Karpas-422 (cell line): ENCODE data around the gene CA10. TPM values are rescaled to one million over a fixed set of nuclear protein-coding genes. Genes with fewer than 3 reads are reported as not detected.

Experiments
- DNase-seq: peaks from one replicate; pipeline ENCODE4 v3.0.0-alpha.2; 2015
- H2AFZ ChIP-seq: fragments of 200-600 bp; sonication (generic); 2 replicates; pipeline ENCODE4 v1.6.1; 2014; ENCODE audit warnings: antibody characterized with exemption, low read length, mixed read lengths
- H3K27ac ChIP-seq: fragments of 200-600 bp; sonication (generic); 2 replicates; pipeline ENCODE4 v1.5.1; 2014; ENCODE audit warnings: mild to moderate bottlenecking, low read length, moderate library complexity
- H3K27me3 ChIP-seq: fragments of 200-600 bp; sonication (generic); 2 replicates; pipeline ENCODE4 v1.6.1; 2014; ENCODE audit warnings: low read length, mixed read lengths
- H3K36me3 ChIP-seq: fragments of 200-600 bp; sonication (generic); 2 replicates; pipeline ENCODE4 v1.6.1; 2014; ENCODE audit warnings: low read length, mixed read lengths; ENCODE audit not compliant: insufficient read depth
- H3K4me1 ChIP-seq: fragments of 200-600 bp; sonication (generic); 2 replicates; pipeline ENCODE4 v1.6.1; 2014; ENCODE audit warnings: mild to moderate bottlenecking, low read length, mixed read lengths
- H3K4me2 ChIP-seq: fragments of 200-600 bp; sonication (generic); 2 replicates; pipeline ENCODE4 v1.6.1; 2014; ENCODE audit warnings: low read length, low read depth, mild to moderate bottlenecking; ENCODE audit not compliant: poor library complexity, severe bottlenecking
- H3K4me3 ChIP-seq: fragments of 200-600 bp; sonication (generic); 2 replicates; pipeline ENCODE4 v1.5.1; 2014; ENCODE audit warnings: mild to moderate bottlenecking, antibody characterized with exemption, low read length, mixed read lengths
- H3K79me2 ChIP-seq: fragments of 200-600 bp; sonication (generic); 2 replicates; pipeline ENCODE4 v1.6.1; 2014; ENCODE audit warnings: mild to moderate bottlenecking, low read length, mixed read lengths
- H3K9ac ChIP-seq: fragments of 200-600 bp; sonication (generic); 2 replicates; pipeline ENCODE4 v1.6.0; 2014; ENCODE audit warnings: low read length
- H3K9me2 ChIP-seq: fragments of 200-600 bp; sonication (generic), shearing (Covaris generic); replicated peaks from 2 replicates; pipeline ENCODE4 v1.6.0; 2014; ENCODE audit warnings: mild to moderate bottlenecking, low read length, moderate library complexity; ENCODE audit not compliant: insufficient read depth
- H3K9me3 ChIP-seq: fragments of 300-700, 200-600 bp; sonication (generic); 2 replicates; pipeline ENCODE4 v1.6.1; 2014; ENCODE audit warnings: low read length, mixed read lengths
- H4K20me1 ChIP-seq: fragments of 200-600 bp; sonication (generic); 2 replicates; pipeline ENCODE4 v1.6.1; 2014; ENCODE audit warnings: mild to moderate bottlenecking, antibody characterized with exemption, low read length, low read depth; ENCODE audit not compliant: insufficient read depth
- total RNA-seq: library from RNA; depleted of rRNA; stranded (reverse); fragments of >200 nt; shearing (Covaris generic); gene quantifications from 2 replicates; pipeline ENCODE4 v1.2.3, GENCODE V29; 2014; ENCODE audit warnings: low replicate concordance

Gene CA10
- total RNA-seq, 1 experiment from 2014 or later, result not detected

DNA sequence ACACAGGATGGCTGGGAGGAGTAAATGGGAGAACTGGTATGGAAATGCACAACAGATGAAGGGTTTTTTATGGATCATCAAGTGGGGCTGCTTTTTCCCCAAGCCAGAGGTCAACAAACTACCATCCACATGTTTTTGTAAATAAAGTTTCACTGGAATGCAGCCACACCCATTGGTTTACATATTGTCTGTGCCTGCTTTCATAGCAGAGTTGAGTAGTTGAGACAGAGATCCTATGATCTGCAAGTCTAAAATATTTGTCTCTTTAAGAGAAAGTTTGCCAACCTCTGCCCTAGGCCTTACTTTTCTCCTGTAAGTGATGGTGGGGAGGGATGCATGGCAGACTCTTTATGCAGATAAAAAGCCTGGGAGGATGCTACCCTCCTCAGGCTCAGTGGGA, 341.4 kb downstream of the CA10 start:
- Histone ChIP-seq H3K79me2 (no peaks in the 10 kb centered on the region), H3K36me3 (no peaks in the 10 kb centered on the region), H3K9me3 (no peaks in the 10 kb centered on the region), H3K9ac (no peak overlapping the region), H3K27me3 (no peaks in the 10 kb centered on the region), H3K9me2 (no peaks in the 10 kb centered on the region), H4K20me1 (no peaks in the 10 kb centered on the region), H3K4me3 (no peak overlapping the region), H2AFZ (no peak overlapping the region), H3K4me1 (no peaks in the 10 kb centered on the region), H3K27ac (no peak overlapping the region), H3K4me2 (no peak overlapping the region)
- DNase-seq, result no peak

DNA sequence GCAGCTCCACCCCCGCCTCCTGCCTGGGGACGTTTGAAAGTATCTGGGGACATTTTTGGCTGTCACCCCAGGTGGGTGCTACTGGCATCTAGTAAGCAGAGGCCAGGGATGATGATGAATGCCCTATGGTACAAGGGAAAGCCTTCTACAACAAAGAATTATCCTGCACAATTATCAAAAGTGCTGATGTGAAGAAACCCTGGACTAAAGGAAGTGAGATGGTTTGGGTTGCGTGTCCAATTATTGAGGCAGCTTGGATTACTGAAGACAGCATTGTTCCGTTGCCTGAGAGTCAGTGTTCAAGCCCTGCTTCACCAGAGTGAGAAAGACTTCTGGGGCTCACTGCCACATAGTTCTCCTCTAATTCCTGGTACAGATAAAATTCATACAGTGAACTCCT, 343.4 kb downstream of the CA10 start:
- Histone ChIP-seq H2AFZ (no peak overlapping the region), H3K36me3 (no peaks in the 10 kb centered on the region), H3K27ac (no peak overlapping the region), H3K9ac (no peak overlapping the region), H3K27me3 (no peaks in the 10 kb centered on the region), H3K4me2 (no peak overlapping the region), H3K79me2 (no peaks in the 10 kb centered on the region), H3K4me3 (no peak overlapping the region), H3K9me3 (no peaks in the 10 kb centered on the region), H4K20me1 (no peaks in the 10 kb centered on the region), H3K9me2 (no peaks in the 10 kb centered on the region), H3K4me1 (no peaks in the 10 kb centered on the region)
- DNase-seq, result no peak

DNA sequence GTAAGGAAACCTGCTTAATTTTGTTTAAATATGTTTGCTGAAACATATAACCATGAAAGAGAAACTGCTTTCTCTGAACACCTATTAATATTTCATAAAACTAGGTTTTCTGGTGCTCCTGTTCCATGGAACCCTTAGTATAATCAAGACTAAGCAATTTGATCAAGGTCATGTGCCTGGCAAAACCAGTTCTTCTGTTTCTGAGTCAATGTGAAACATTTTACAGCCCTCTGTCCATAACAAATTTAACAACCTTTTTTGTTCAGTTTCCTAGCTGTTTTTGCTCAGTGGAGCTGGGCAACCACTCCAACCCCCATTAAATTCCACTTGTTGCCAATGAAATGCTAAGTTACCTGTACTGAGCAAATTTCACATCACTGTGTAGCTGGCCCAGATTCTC, 344.0 kb downstream of the CA10 start:
- Histone ChIP-seq H3K4me1 (no peaks in the 10 kb centered on the region), H3K9me3 (no peaks in the 10 kb centered on the region), H3K9ac (no peak overlapping the region), H3K4me2 (no peak overlapping the region), H4K20me1 (no peaks in the 10 kb centered on the region), H3K9me2 (no peaks in the 10 kb centered on the region), H3K79me2 (no peaks in the 10 kb centered on the region), H3K27ac (no peak overlapping the region), H3K4me3 (no peak overlapping the region), H3K27me3 (no peaks in the 10 kb centered on the region), H3K36me3 (no peaks in the 10 kb centered on the region), H2AFZ (no peak overlapping the region)
- no peak for DNase-seq

DNA sequence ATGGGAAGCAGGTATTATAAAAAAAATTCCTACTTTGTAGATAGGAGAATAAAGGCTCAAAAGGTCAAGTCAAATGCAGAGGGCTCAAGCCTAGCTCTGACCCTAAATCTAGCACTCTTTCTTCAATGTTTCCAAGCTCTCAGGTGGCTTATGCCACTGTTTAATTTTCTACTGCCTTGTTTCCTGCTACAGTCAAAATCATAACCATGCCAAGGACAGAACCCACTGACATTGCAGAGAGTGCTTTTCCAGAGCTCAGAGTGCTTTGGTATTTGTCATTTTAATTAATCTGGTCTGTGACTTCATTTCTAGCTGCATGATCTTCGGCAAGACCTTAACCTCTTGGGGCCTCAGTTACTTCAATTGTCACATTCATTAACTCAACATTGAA, 344.7 kb downstream of the CA10 start:
- no peak overlapping the region for H3K4me3 ChIP-seq
- H3K9me2 ChIP-seq, result no peaks in the 10 kb centered on the region
- no peaks in the 10 kb centered on the region for H3K36me3 ChIP-seq
- H3K27me3 ChIP-seq, result no peaks in the 10 kb centered on the region
- H3K27ac ChIP-seq, result no peak overlapping the region
- no peaks in the 10 kb centered on the region for H4K20me1 ChIP-seq
- no peak for DNase-seq
- H3K9me3 ChIP-seq, result no peaks in the 10 kb centered on the region
- H2AFZ ChIP-seq, result no peak overlapping the region
- H3K9ac ChIP-seq, result no peak overlapping the region
- no peaks in the 10 kb centered on the region for H3K4me1 ChIP-seq
- H3K79me2 ChIP-seq, result no peaks in the 10 kb centered on the region
- no peak overlapping the region for H3K4me2 ChIP-seq

DNA sequence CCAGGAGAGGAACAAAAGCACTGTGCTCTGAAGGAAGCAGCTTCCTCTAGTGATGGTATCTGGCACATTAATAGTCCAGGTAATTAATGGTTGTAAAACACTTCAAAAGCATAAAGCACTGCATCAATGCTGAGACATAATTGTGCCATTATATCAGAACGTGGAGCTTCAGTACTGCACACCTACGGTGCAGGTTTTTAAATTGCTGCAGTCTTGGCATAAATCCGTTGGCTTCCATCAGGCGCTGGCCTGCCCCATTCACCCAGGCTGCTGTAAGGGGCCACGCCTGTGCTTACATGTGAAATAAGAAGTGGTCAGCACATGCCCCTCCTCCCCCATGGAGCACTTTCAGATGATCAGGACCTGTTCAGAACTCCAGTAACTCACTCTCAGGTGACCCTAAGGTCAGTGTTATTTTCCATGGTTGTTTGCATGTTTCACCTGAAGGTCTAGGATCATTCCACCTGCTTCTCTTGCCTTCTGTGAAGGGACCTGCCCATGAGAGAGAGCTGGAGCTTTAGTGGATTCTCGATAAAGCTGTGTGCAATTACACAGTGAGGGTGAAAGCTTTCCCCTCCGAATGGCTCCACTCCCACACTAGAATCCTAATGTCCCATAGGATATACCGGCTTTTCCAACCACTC, 345.3 kb downstream of the CA10 start:
- Histone ChIP-seq H4K20me1 (no peaks in the 10 kb centered on the region), H3K4me1 (no peaks in the 10 kb centered on the region), H3K36me3 (no peaks in the 10 kb centered on the region), H3K9ac (no peak overlapping the region), H3K4me2 (no peak overlapping the region), H3K9me3 (no peaks in the 10 kb centered on the region), H2AFZ (no peak overlapping the region), H3K9me2 (no peaks in the 10 kb centered on the region), H3K27me3 (no peaks in the 10 kb centered on the region), H3K79me2 (no peaks in the 10 kb centered on the region), H3K4me3 (no peak overlapping the region), H3K27ac (no peak overlapping the region)
- no peak for DNase-seq

DNA sequence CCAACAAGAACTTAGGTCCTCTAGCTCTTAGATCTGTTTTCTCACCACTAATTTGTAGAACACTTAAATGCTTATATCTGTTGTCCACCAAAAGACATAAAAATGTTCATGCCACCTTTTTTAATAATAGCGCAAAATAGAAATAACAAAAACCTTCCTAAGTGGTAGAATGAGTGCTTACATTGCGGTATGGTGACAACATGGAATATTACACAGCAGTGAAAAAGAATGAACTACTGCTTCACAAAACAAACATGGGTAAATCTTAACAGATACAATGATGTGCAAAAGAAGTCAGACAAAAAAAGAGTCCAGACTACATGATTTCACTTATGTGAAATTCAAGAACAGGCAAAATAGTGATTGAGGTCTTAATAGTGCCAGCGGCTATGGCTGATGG, 351.1 kb downstream of the CA10 start:
- Histone ChIP-seq H3K27ac (no peak overlapping the region), H3K9me3 (no peaks in the 10 kb centered on the region), H3K4me1 (no peaks in the 10 kb centered on the region), H2AFZ (no peak overlapping the region), H3K4me3 (no peak overlapping the region), H3K27me3 (no peaks in the 10 kb centered on the region), H3K36me3 (no peaks in the 10 kb centered on the region), H3K79me2 (no peaks in the 10 kb centered on the region), H4K20me1 (no peaks in the 10 kb centered on the region), H3K9me2 (no peaks in the 10 kb centered on the region), H3K4me2 (no peak overlapping the region), H3K9ac (no peak overlapping the region)
- no peak for DNase-seq

DNA sequence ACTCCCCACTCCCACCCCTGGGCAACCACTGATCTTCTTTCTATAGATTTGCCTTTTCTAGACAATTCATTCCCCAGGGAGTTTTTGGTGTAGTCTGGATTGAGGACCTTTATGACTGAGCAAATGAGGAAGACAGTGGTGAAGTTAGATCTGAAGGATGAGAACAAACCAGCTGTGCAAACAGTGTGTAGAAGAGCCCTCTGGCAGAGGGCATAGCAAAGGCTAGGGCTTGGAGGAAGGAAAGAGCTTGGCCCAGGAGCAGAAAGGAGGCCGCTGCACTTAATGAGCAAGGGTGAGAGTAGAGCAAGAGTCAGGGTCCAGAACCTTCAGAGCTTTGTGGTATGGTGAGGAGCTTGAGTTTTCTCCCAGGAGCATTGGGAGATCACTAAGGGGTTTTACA, 352.7 kb downstream of the CA10 start:
- Histone ChIP-seq H3K4me2 (no peak overlapping the region), H3K9ac (no peak overlapping the region), H3K4me1 (no peaks in the 10 kb centered on the region), H3K9me3 (no peaks in the 10 kb centered on the region), H3K27me3 (no peaks in the 10 kb centered on the region), H3K4me3 (no peak overlapping the region), H3K9me2 (no peaks in the 10 kb centered on the region), H3K27ac (no peak overlapping the region), H2AFZ (no peak overlapping the region), H4K20me1 (no peaks in the 10 kb centered on the region), H3K36me3 (no peaks in the 10 kb centered on the region), H3K79me2 (no peaks in the 10 kb centered on the region)
- no peak for DNase-seq

DNA sequence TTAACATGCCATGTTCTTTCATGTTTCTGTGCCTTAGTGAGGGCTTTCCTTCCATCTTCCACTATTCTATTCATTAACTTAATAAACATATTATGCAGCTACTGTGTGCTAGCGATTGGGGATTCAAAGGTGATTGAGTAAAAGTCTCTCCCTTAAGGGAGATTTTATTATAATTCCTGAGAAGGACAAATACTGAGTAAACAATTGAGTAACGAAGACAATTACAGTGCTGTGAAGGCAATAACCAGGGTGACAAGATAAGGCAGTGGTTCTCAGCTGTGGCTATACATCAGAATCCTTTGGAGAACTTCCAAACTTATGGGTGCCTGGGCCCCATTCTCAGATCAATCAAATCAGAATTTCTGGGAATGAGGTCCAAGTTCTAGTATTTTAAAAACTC, 353.3 kb downstream of the CA10 start:
- no peak overlapping the region for H3K27ac ChIP-seq
- no peaks in the 10 kb centered on the region for H3K4me1 ChIP-seq
- no peaks in the 10 kb centered on the region for H3K79me2 ChIP-seq
- no peaks in the 10 kb centered on the region for H3K36me3 ChIP-seq
- H3K4me2 ChIP-seq, result no peak overlapping the region
- H3K4me3 ChIP-seq, result no peak overlapping the region
- H2AFZ ChIP-seq, result no peak overlapping the region
- no peak for DNase-seq
- H3K9me2 ChIP-seq, result no peaks in the 10 kb centered on the region
- H3K27me3 ChIP-seq, result no peaks in the 10 kb centered on the region
- no peaks in the 10 kb centered on the region for H4K20me1 ChIP-seq
- H3K9me3 ChIP-seq, result no peaks in the 10 kb centered on the region
- no peak overlapping the region for H3K9ac ChIP-seq

DNA sequence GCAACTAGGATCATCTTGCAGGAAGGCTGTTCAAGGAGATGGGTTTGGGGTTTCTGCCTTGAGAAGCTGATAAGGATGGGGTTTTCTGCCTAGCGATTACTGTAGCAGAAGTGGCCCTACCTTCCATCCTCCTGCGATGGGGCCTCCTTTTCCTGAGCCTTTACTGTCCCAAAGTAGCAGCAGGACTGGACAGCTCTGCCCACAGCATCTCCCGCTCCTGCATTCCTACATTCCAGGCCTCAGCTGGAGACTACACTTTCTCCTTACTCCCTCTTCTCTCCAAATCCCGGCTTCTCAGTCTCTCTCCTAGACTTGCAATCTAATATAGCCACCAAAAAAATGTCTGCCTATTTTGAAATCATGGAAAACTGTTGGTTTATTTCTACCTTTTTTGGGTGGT, 355.4 kb downstream of the CA10 start:
- H3K9me3 ChIP-seq, result no peaks in the 10 kb centered on the region
- no peaks in the 10 kb centered on the region for H3K4me1 ChIP-seq
- no peaks in the 10 kb centered on the region for H3K9me2 ChIP-seq
- H4K20me1 ChIP-seq, result no peaks in the 10 kb centered on the region
- no peak overlapping the region for H3K27ac ChIP-seq
- H3K9ac ChIP-seq, result no peak overlapping the region
- no peaks in the 10 kb centered on the region for H3K36me3 ChIP-seq
- H2AFZ ChIP-seq, result no peak overlapping the region
- no peaks in the 10 kb centered on the region for H3K27me3 ChIP-seq
- H3K4me2 ChIP-seq, result no peak overlapping the region
- no peak for DNase-seq
- no peaks in the 10 kb centered on the region for H3K79me2 ChIP-seq
- H3K4me3 ChIP-seq, result no peak overlapping the region
